K562 (cell line): ENCODE results near the gene PLCE1. TPM values are rescaled to one million over a fixed set of nuclear protein-coding genes. Genes with fewer than 3 reads are reported as not detected.

Source experiments
- ATAC-seq: fragments of 200-7000 bp; cut with Tn5 transposase; 3 replicates; pipeline ENCODE4 v1.9.1; 2020; ENCODE audit warnings: moderate library complexity
- BruUV-seq: library from RNA; stranded (reverse); fragments of 400-500 nt; replicated peaks from 2 replicates; lab custom pipeline; 2021; lab: Mats Ljungman, UMichigan
- CTCF ChIA-PET: fragments of 300-600 bp; formaldehyde crosslinking; extraction: SDS; loops from one replicate; lab custom pipeline; 2021; ENCODE audit warnings: low intra/inter-chr PET ratio; lab: Yijun Ruan, JAX
- POLR2A ChIA-PET: fragments of 300-600, 350-650 bp; sonication (Branson Sonifier 250); formaldehyde crosslinking; extraction: SDS; loops from one replicate; lab custom pipeline; 2021; ENCODE audit warnings: antibody characterized with exemption, inconsistent platforms; lab: Yijun Ruan, JAX
- DNase-seq, 4 experiments: peaks; one replicate each; pipeline versions ENCODE4 v3.0.0 to v3.0.0-alpha.2; 2011 to 2018; ENCODE audit warnings: low spot score in 3 of 4, mixed read lengths in 3 of 4; ENCODE audit errors: extremely low read depth in 1 of 4
- FAIRE-seq: peaks from 2 replicates; lab custom pipeline; 2011; peaks lifted over from hg19 to GRCh38; lab: Jason Lieb, UNC
- H2AFZ ChIP-seq: 2 replicates; pipeline ENCODE4 v1.6.0; 2011; ENCODE audit warnings: low read depth, low read length, control low read depth, inconsistent platforms
- H3K27ac ChIP-seq: fragments of 200-600 bp; 3 replicates; pipeline ENCODE4 v1.8.0; 2011; ENCODE audit warnings: low read depth, mild to moderate bottlenecking, control low read depth, inconsistent platforms, low read length, moderate library complexity, mixed read lengths; ENCODE audit errors: extremely low read depth
- H3K27me3 ChIP-seq, 2 experiments: fragments of 300-600 bp in 1 of 2; 2 replicates in 1 of 2; 3 replicates in 1 of 2; pipeline versions ENCODE4 v1.6.0 to v1.8.0; 2011; ENCODE audit warnings: inconsistent platforms in 2 of 2, low read length in 2 of 2, mild to moderate bottlenecking in 1 of 2, mixed read lengths in 1 of 2, moderate library complexity in 1 of 2; ENCODE audit not compliant: control insufficient read depth in 2 of 2, insufficient read depth in 2 of 2
- H3K36me3 ChIP-seq: fragments of 300-600 bp; 3 replicates; pipeline ENCODE4 v1.8.0; 2011; ENCODE audit warnings: mild to moderate bottlenecking, low read length, inconsistent platforms; ENCODE audit not compliant: control insufficient read depth, insufficient read depth
- H3K4me1 ChIP-seq, 2 experiments: fragments of 200-600 bp in 1 of 2; replicated peaks in 1 of 2; 2 replicates in 1 of 2; 3 replicates in 1 of 2; pipeline versions ENCODE4 v1.5.1 to v1.8.0; 2011; ENCODE audit warnings: inconsistent platforms in 2 of 2, low read length in 2 of 2, mild to moderate bottlenecking in 1 of 2, mixed read lengths in 1 of 2, moderate library complexity in 1 of 2; ENCODE audit not compliant: control insufficient read depth in 2 of 2, insufficient read depth in 2 of 2
- H3K4me2 ChIP-seq: 2 replicates; pipeline ENCODE4 v1.6.1; 2011; ENCODE audit warnings: low read length, control low read depth, inconsistent platforms, mixed read lengths; ENCODE audit not compliant: insufficient read depth
- H3K4me3 ChIP-seq: fragments of 200-600 bp; sonication (generic), shearing (Covaris generic); 2 replicates; pipeline ENCODE4 v1.5.1; 2016; ENCODE audit warnings: control low read depth, inconsistent platforms
- H3K79me2 ChIP-seq: fragments of 200-600 bp; 3 replicates; pipeline ENCODE4 v1.8.0; 2011; ENCODE audit warnings: low read length, inconsistent platforms; ENCODE audit not compliant: control insufficient read depth, insufficient read depth
- H3K9ac ChIP-seq, 2 experiments: 2 replicates each; pipeline versions ENCODE4 v1.6.0 to v1.6.1; 2011; ENCODE audit warnings: low read depth in 2 of 2, low read length in 2 of 2, control low read depth in 1 of 2, inconsistent platforms in 1 of 2, mild to moderate bottlenecking in 1 of 2, mixed read lengths in 1 of 2; ENCODE audit not compliant: insufficient read depth in 1 of 2
- H3K9me1 ChIP-seq: one replicate; pipeline ENCODE4 v1.6.0; 2011; ENCODE audit warnings: inconsistent platforms, mild to moderate bottlenecking, low read length, moderate library complexity; ENCODE audit not compliant: control insufficient read depth, insufficient read depth
- H3K9me3 ChIP-seq: replicated peaks from 2 replicates; pipeline ENCODE4 v1.5.1; 2011; ENCODE audit warnings: low read depth, low read length, inconsistent platforms; ENCODE audit not compliant: control insufficient read depth, insufficient read depth
- H4K20me1 ChIP-seq: replicated peaks from 2 replicates; pipeline ENCODE4 v1.6.1; 2011; ENCODE audit warnings: low read length, inconsistent platforms, mixed read lengths; ENCODE audit not compliant: control insufficient read depth, insufficient read depth
- CREM ChIP-seq: IDR thresholded peaks from 2 replicates; pipeline ENCODE4 v1.6.1; 2014; ENCODE audit warnings: antibody characterized with exemption, low read depth
- E2F6 ChIP-seq, 2 experiments: IDR thresholded peaks; 2 replicates each; pipeline ENCODE4 v1.6.1; 2011; ENCODE audit warnings: borderline replicate concordance in 1 of 2, control low read depth in 1 of 2, low read depth in 1 of 2, low read length in 1 of 2, mild to moderate bottlenecking in 1 of 2, mixed read lengths in 1 of 2, moderate library complexity in 1 of 2; ENCODE audit not compliant: insufficient read depth in 1 of 2, insufficient read length in 1 of 2, poor library complexity in 1 of 2, severe bottlenecking in 1 of 2; ENCODE audit errors: extremely low read depth in 1 of 2
- EWSR1 ChIP-seq: fragments of 450-650 bp; IDR thresholded peaks from 2 replicates; pipeline ENCODE4 v1.6.1; 2018; ENCODE audit warnings: borderline replicate concordance, mild to moderate bottlenecking, low read depth, moderate library complexity; ENCODE audit not compliant: partially characterized antibody
- NFE2 ChIP-seq: IDR thresholded peaks from 2 replicates; pipeline ENCODE4 v1.6.1; 2014; ENCODE audit warnings: antibody characterized with exemption, low read depth
- ZNF174 ChIP-seq: fragments of 250-450 bp; sonication (Bioruptor Pico); IDR thresholded peaks from 2 replicates; pipeline ENCODE4 v1.4.0; 2020; ENCODE audit warnings: mild to moderate bottlenecking
- ZNF197 ChIP-seq: fragments of 200-800 bp; sonication (Bioruptor generic); IDR thresholded peaks from 2 replicates; pipeline ENCODE4 v1.6.1; 2016; ENCODE audit warnings: low read depth, missing genetic modification characterization, missing compliant biosample characterization
- WGBS: fragments of 100-300 bp; shearing (Covaris generic); methylation state at CpG from one replicate; pipeline ENCODE4 v1.1.6; 2016; ENCODE audit warnings: low coverage, mixed read lengths; ENCODE audit not compliant: insufficient coverage; ENCODE audit errors: missing lambda C conversion rate; 5-methylcytosine and 5-hydroxymethylcytosine counted together
- in situ Hi-C: fragments of 300-500 bp; cut with MboI; formaldehyde crosslinking; loops from 4 replicates; pipeline ENCODE4 v1.15.0; 2018; ENCODE audit warnings: inconsistent platforms, mixed read lengths
- intact Hi-C: fragments of 100-400 bp; cut with micrococcal nuclease; formaldehyde crosslinking; loops from 2 replicates; pipeline ENCODE4 v1.14.2; 2022
- polyA plus RNA-seq, 8 experiments: library from polyadenylated mRNA; depleted of rRNA in 4 of 8; stranded (reverse) in 5 of 8; unstranded in 3 of 8; fragments of >200 nt; fragmentation: Nextera tagmentation in 2 of 8; fragmentation: Illumina TruSeq in 1 of 8; extraction: Ambion mirVana in 2 of 8; extraction: Trizol in 1 of 8; gene quantifications; 2 replicates each; pipeline versions ENCODE4 v1.2.1 to v1.2.3, GENCODE V29; 2011 to 2014; ENCODE audit warnings: inconsistent platforms in 1 of 8, missing spikeins in 1 of 8
- total RNA-seq, 7 experiments: library from RNA; depleted of rRNA in 6 of 7; stranded (reverse); fragments of >200 nt in 6 of 7; fragmentation: Illumina TruSeq in 2 of 7; extraction: Trizol in 2 of 7; gene quantifications; 2 replicates each; pipeline versions ENCODE4 v1.2.1 to v1.2.3, GENCODE V29; 2011 to 2021; ENCODE audit warnings: low replicate concordance in 1 of 7

The PLCE1 gene
- total and polyA plus RNA-seq, 9 of the 15 experiments (the other 6 are each of a cell fraction or from before 2014, with no cell fraction given): under 0.01 to 0.52 (median 0.13) TPM; not detected in 5

GRCh38 chr10:93995182-93995581 lies 1.5 kb downstream of the PLCE1 start:
- no peaks in the 10 kb centered on the region for H3K36me3 ChIP-seq
- DNase-seq (no peak), FAIRE-seq (no peak), ATAC-seq (no peak)
- intact Hi-C loops (no loop called here), in situ Hi-C loops (no loop called here)
- H3K9ac ChIP-seq: no peak overlapping the region
- WGBS: 0% methylated on average over 1 of the region's 1 CpG
- H3K9me3 ChIP-seq: no peaks in the 10 kb centered on the region
- no peak overlapping the region for H3K4me2 ChIP-seq
- no peaks in the 10 kb centered on the region for H3K9me1 ChIP-seq
- H3K27ac ChIP-seq: no peak overlapping the region
- no peaks in the 10 kb centered on the region for H4K20me1 ChIP-seq
- peaks cover 0 to 11% of the 10 kb centered on the region in 2 experiments; a peak in 2 of 5 replicates for H3K4me1 ChIP-seq
- H3K27me3 ChIP-seq: peaks cover 0 to 27% of the 10 kb centered on the region in 2 experiments; a peak in 3 of 5 replicates
- H2AFZ ChIP-seq: no peak overlapping the region
- H3K4me3 ChIP-seq: no peak overlapping the region
- no peaks in the 10 kb centered on the region for H3K79me2 ChIP-seq
- POLR2A ChIA-PET: no interaction called here
- no TSS peak for BruUV-seq
- CTCF ChIA-PET: no interaction called here
- TF ChIP-seq EWSR1: no peak
- no peak for TF ChIP-seq CREM
- TF ChIP-seq NFE2: no peak
- no peak for TF ChIP-seq ZNF174 (CRISPR knock-in tag)
- no peak for TF ChIP-seq E2F6 (IDR thresholded peaks at IDR 0.05; ENCODE audit: borderline replicate concordance in 1 of 2, extremely low read depth in 1 of 2, insufficient read depth in 1 of 2, insufficient read length in 1 of 2, low read depth in 1 of 2, low read length in 1 of 2, poor library complexity in 1 of 2, severe bottlenecking in 1 of 2)
- no peak for TF ChIP-seq ZNF197
- TF ChIP-seq, all 486 proteins: peak for 0
